SK-N-SH (cell line): ENCODE results near the gene CCDC88C. TPM values are rescaled to one million over a fixed set of nuclear protein-coding genes. Genes with fewer than 3 reads are reported as not detected.

Source experiments
- CTCF ChIA-PET: fragments of 300-600, 350-600 bp; formaldehyde crosslinking; extraction: SDS; loops from one replicate; lab custom pipeline; 2021; lab: Yijun Ruan, JAX
- POLR2A ChIA-PET: fragments of 350-600 bp; sonication (Branson Sonifier 250); formaldehyde crosslinking; extraction: SDS; loops from one replicate; lab custom pipeline; 2020; ENCODE audit warnings: antibody characterized with exemption, inconsistent platforms; lab: Yijun Ruan, JAX
- DNase-seq: peaks from one replicate; pipeline ENCODE4 v3.0.0; 2012
- H2AFZ ChIP-seq: fragments of 200-600 bp; sonication (generic); 2 replicates; pipeline ENCODE4 v1.8.1; 2016; ENCODE audit warnings: antibody characterized with exemption, mild to moderate bottlenecking, low read depth
- H3F3A ChIP-seq: fragments of 200-600 bp; sonication (generic); replicated peaks from 2 replicates; pipeline ENCODE3; 2016; ENCODE audit warnings: antibody characterized with exemption, mild to moderate bottlenecking; ENCODE audit not compliant: insufficient read depth
- H3K27ac ChIP-seq, 2 experiments: fragments of 200-500 bp in 1 of 2; fragments of 200-600 bp in 1 of 2; sonication (Bioruptor generic) in 1 of 2; sonication (generic), shearing (Covaris generic) in 1 of 2; 2 replicates each; pipeline versions ENCODE4 v1.5.1 to v1.6.1; 2014 to 2016; ENCODE audit warnings: low read depth in 2 of 2, inconsistent platforms in 1 of 2, low read length in 1 of 2, mild to moderate bottlenecking in 1 of 2, mixed read lengths in 1 of 2
- H3K27me3 ChIP-seq: fragments of 200-600 bp; sonication (generic), shearing (Covaris generic); 2 replicates; pipeline ENCODE4 v1.6.1; 2016; ENCODE audit warnings: mixed run types; ENCODE audit not compliant: insufficient read depth
- H3K36me3 ChIP-seq, 2 experiments: fragments of 200-500 bp in 1 of 2; fragments of 200-600 bp in 1 of 2; sonication (Bioruptor generic) in 1 of 2; sonication (generic) in 1 of 2; replicated peaks in 1 of 2; 2 replicates each; pipeline versions ENCODE3 to v1.5.1; 2014 to 2016; ENCODE audit warnings: low read length in 1 of 2, mild to moderate bottlenecking in 1 of 2; ENCODE audit not compliant: insufficient read depth in 2 of 2, control insufficient read depth in 1 of 2
- H3K4me1 ChIP-seq, 2 experiments: fragments of 200-500 bp in 1 of 2; fragments of 200-600 bp in 1 of 2; sonication (Bioruptor generic) in 1 of 2; sonication (generic), shearing (Covaris generic) in 1 of 2; 2 replicates each; pipeline versions ENCODE4 v1.5.1 to v1.6.1; 2014 to 2016; ENCODE audit warnings: low read depth in 1 of 2, low read length in 1 of 2, mixed run types in 1 of 2; ENCODE audit not compliant: insufficient read depth in 2 of 2, control insufficient read depth in 1 of 2
- H3K4me2 ChIP-seq: fragments of 200-600 bp; sonication (generic), shearing (Covaris generic); 2 replicates; pipeline ENCODE4 v1.6.1; 2017; ENCODE audit warnings: mixed run types
- H3K4me3 ChIP-seq, 2 experiments: fragments of 200-500 bp in 1 of 2; fragments of 200-600 bp in 1 of 2; sonication (Bioruptor generic) in 1 of 2; sonication (generic), shearing (Covaris generic) in 1 of 2; 2 replicates each; pipeline versions ENCODE4 v1.5.1 to v1.8.1; 2014 to 2016; ENCODE audit warnings: low read depth in 2 of 2, inconsistent platforms in 1 of 2, low read length in 1 of 2, mild to moderate bottlenecking in 1 of 2, mixed read lengths in 1 of 2, moderate library complexity in 1 of 2
- H3K79me2 ChIP-seq: fragments of 200-600 bp; sonication (generic); 2 replicates; pipeline ENCODE4 v1.8.1; 2017; ENCODE audit warnings: mild to moderate bottlenecking; ENCODE audit not compliant: insufficient read depth
- H3K9ac ChIP-seq: fragments of 200-600 bp; sonication (generic); 2 replicates; pipeline ENCODE4 v1.6.1; 2017; ENCODE audit warnings: mixed run types
- H3K9me2 ChIP-seq: fragments of 200-600 bp; sonication (generic); 2 replicates; pipeline ENCODE4 v1.6.1; 2017; ENCODE audit warnings: mixed run types
- H3K9me3 ChIP-seq: fragments of 200-600 bp; sonication (generic); 2 replicates; pipeline ENCODE4 v1.6.1; 2017; ENCODE audit warnings: mixed run types, mild to moderate bottlenecking, moderate library complexity
- H4K20me1 ChIP-seq: fragments of 200-600 bp; sonication (generic); 2 replicates; pipeline ENCODE4 v1.6.1; 2017; ENCODE audit warnings: mild to moderate bottlenecking, mixed run types; ENCODE audit not compliant: insufficient read depth
- ELF1 ChIP-seq: IDR thresholded peaks from 2 replicates; pipeline ENCODE4 v1.4.0; 2012
- EP300 ChIP-seq, 2 experiments: IDR thresholded peaks; 2 replicates each; pipeline versions ENCODE4 v1.4.0 to v1.6.1; 2012; ENCODE audit warnings: borderline replicate concordance in 1 of 2, low read depth in 1 of 2, low read length in 1 of 2
- EZH2phosphoT487 ChIP-seq: fragments of 200-600 bp; sonication (generic); IDR thresholded peaks from 2 replicates; pipeline ENCODE4 v1.6.1; 2017; ENCODE audit warnings: low read depth, mixed run types, mild to moderate bottlenecking, antibody characterized with exemption, moderate library complexity, borderline replicate concordance
- FOXJ3 ChIP-seq: sonication (generic); formaldehyde crosslinking; IDR thresholded peaks from 2 replicates; pipeline ENCODE4 v1.5.1; 2020; ENCODE audit warnings: mild to moderate bottlenecking, missing genetic modification reagents
- GABPA ChIP-seq: IDR thresholded peaks from 2 replicates; pipeline ENCODE4 v1.4.0; 2012; ENCODE audit warnings: low read depth, mild to moderate bottlenecking
- JUND ChIP-seq: IDR thresholded peaks from 2 replicates; pipeline ENCODE4 v1.4.0; 2012
- POLR2AphosphoS5 ChIP-seq: IDR thresholded peaks from 2 replicates; pipeline ENCODE4 v1.6.1; 2012; ENCODE audit warnings: low read depth, low read length
- RCOR1 ChIP-seq: fragments of 150-350 bp; IDR thresholded peaks from 2 replicates; pipeline ENCODE4 v1.6.1; 2017; ENCODE audit warnings: antibody characterized with exemption, low read length
- TCF12 ChIP-seq: IDR thresholded peaks from 2 replicates; pipeline ENCODE4 v1.4.0; 2012
- TEAD4 ChIP-seq: IDR thresholded peaks from 2 replicates; pipeline ENCODE4 v1.4.0; 2012; ENCODE audit warnings: mild to moderate bottlenecking, borderline replicate concordance; ENCODE audit not compliant: insufficient read depth
- YY1 ChIP-seq: IDR thresholded peaks from 2 replicates; pipeline ENCODE4 v1.4.0; 2012; ENCODE audit warnings: low read depth, mild to moderate bottlenecking
- WGBS: methylation state at CpG from one replicate; pipeline ENCODE4 v1.1.6; 2017; ENCODE audit warnings: low lambda C conversion rate; 5-methylcytosine and 5-hydroxymethylcytosine counted together
- polyA plus RNA-seq, 3 experiments: library from polyadenylated mRNA; depleted of rRNA; stranded (reverse); fragments of >200 nt; gene quantifications; 2 replicates each; pipeline ENCODE4 v1.2.3, GENCODE V29; 2012
- TF ChIP-seq, protein P1 (sequence below): fragments of 150-350 bp; IDR thresholded peaks from 2 replicates; pipeline ENCODE4 v1.6.1; 2017; ENCODE audit warnings: antibody characterized with exemption, low read length, low read depth, borderline replicate concordance
- TF ChIP-seq, protein P2 (sequence below): IDR thresholded peaks from 2 replicates; pipeline ENCODE4 v1.6.1; 2012; ENCODE audit warnings: mild to moderate bottlenecking, low read depth, low read length, moderate library complexity

The CCDC88C gene
- polyA plus RNA-seq, 1 of the 3 experiments (the other 2 are of a cell fraction): 0.39 TPM

DNA sequence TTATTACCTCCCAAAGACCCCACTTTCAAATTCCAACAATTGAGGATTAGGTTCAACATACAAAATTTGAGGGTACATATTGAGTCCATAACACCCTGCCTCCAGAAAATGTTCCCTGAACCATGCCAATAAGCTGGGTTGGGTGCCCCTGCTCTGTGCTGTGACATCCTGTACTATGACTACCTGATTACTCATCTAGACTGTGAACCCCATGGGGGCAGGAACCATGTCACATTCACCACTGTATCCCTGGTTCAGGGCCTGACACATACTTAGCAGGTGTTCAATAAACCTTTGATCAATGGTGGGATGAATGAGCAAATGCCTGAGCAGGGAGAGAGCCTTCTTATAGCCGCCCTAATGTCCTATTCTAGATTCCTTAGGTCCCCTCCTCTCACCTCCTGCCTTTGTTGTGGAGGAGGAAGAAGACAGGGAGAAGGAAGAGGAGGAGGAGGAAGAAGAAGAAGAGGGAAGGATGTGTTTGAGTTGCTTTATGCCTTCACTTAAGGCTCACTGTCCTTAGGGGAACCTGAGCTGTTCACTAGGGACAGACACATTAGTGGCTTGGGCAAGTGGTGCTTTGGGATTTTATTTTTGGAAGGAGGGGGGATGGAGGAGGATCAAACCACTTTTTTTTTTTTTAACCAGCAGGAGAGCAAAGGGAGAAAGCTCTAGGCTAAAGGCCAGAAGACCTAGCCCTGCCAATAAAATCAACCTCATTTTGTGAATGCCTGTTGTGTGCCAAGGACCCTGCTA lies 194.4 kb downstream of the CCDC88C start:
- peaks cover 0 to 3% of the 10 kb centered on the region in 2 experiments for H3K36me3 ChIP-seq
- no peaks in the 10 kb centered on the region for H3K9me2 ChIP-seq
- H3K79me2 ChIP-seq: no peaks in the 10 kb centered on the region
- H3K4me2 ChIP-seq: no peak overlapping the region
- CTCF ChIA-PET: no interaction called here
- WGBS: 82% methylated on average over 1 of the region's 1 CpG
- no peaks in the 10 kb centered on the region; a peak in 1 of 4 replicates for H3K4me1 ChIP-seq
- H2AFZ ChIP-seq: no peak overlapping the region
- POLR2A ChIA-PET: interaction anchor here (0.6 kb wide), 1 partner anchor 39 kb away, joined by 3 read pairs; no protein-coding TSS in a partner anchor
- H3K9me3 ChIP-seq: no peaks in the 10 kb centered on the region
- H4K20me1 ChIP-seq: no peaks in the 10 kb centered on the region
- H3K27me3 ChIP-seq: no peaks in the 10 kb centered on the region
- H3K9ac ChIP-seq: no peak overlapping the region
- DNase-seq: no peak
- no peaks in the 10 kb centered on the region for H3F3A ChIP-seq
- no peak overlapping the region for H3K4me3 ChIP-seq
- no peak overlapping the region for H3K27ac ChIP-seq
- TF ChIP-seq FOXJ3 (CRISPR knock-in tag) (no peak), ELF1 (no peak), GABPA (no peak), EZH2phosphoT487 (no peak), POLR2AphosphoS5 (no peak), TCF12 (no peak), EP300 (IDR thresholded peaks at IDR 0.05; ENCODE audit: borderline replicate concordance in 1 of 2, low read depth in 1 of 2, low read length in 1 of 2) (no peak), TEAD4 (no peak), RCOR1 (no peak), YY1 (no peak), JUND (no peak)
- TF ChIP-seq, protein P1, sequence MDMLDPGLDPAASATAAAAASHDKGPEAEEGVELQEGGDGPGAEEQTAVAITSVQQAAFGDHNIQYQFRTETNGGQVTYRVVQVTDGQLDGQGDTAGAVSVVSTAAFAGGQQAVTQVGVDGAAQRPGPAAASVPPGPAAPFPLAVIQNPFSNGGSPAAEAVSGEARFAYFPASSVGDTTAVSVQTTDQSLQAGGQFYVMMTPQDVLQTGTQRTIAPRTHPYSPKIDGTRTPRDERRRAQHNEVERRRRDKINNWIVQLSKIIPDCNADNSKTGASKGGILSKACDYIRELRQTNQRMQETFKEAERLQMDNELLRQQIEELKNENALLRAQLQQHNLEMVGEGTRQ: no peak
- TF ChIP-seq, protein P2, sequence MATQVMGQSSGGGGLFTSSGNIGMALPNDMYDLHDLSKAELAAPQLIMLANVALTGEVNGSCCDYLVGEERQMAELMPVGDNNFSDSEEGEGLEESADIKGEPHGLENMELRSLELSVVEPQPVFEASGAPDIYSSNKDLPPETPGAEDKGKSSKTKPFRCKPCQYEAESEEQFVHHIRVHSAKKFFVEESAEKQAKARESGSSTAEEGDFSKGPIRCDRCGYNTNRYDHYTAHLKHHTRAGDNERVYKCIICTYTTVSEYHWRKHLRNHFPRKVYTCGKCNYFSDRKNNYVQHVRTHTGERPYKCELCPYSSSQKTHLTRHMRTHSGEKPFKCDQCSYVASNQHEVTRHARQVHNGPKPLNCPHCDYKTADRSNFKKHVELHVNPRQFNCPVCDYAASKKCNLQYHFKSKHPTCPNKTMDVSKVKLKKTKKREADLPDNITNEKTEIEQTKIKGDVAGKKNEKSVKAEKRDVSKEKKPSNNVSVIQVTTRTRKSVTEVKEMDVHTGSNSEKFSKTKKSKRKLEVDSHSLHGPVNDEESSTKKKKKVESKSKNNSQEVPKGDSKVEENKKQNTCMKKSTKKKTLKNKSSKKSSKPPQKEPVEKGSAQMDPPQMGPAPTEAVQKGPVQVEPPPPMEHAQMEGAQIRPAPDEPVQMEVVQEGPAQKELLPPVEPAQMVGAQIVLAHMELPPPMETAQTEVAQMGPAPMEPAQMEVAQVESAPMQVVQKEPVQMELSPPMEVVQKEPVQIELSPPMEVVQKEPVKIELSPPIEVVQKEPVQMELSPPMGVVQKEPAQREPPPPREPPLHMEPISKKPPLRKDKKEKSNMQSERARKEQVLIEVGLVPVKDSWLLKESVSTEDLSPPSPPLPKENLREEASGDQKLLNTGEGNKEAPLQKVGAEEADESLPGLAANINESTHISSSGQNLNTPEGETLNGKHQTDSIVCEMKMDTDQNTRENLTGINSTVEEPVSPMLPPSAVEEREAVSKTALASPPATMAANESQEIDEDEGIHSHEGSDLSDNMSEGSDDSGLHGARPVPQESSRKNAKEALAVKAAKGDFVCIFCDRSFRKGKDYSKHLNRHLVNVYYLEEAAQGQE: no peak

Other genes starting within 250 kb of the CCDC88C start
- 0.18 and 0.62 TPM in 2 replicates for gene GPR68, start 173.1 kb downstream of the CCDC88C start, polyA plus RNA-seq (2012; rRNA removed)
- gene PPP4R3A, start 92.5 kb upstream of the CCDC88C start, polyA plus RNA-seq (2012; rRNA removed): 32.1 and 34.9 TPM in 2 replicates